ENCODE data around the gene FAM120A.

The FAM120A gene

DNA sequence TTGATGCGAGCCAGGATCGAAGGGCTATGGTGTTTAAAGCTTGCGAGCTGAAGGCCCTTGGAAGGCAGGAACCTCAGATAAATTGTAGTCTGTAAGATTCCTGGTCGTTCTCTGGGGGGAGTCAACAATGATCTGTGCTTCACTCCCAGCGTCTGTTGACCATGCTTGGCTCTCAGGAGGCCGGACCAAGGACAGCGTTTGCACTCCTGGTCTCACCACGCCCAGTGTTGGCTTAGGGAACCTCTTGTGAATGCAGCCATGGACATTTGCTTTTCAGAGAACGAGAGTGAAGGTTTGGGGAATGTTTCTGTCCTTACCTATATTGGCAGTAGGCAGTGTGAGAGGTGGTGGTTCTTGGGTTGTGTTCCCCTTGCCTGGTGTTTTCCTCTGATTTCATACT is 62.1 kb downstream of the FAM120A start:
- TF ChIP-seq, protein P1, sequence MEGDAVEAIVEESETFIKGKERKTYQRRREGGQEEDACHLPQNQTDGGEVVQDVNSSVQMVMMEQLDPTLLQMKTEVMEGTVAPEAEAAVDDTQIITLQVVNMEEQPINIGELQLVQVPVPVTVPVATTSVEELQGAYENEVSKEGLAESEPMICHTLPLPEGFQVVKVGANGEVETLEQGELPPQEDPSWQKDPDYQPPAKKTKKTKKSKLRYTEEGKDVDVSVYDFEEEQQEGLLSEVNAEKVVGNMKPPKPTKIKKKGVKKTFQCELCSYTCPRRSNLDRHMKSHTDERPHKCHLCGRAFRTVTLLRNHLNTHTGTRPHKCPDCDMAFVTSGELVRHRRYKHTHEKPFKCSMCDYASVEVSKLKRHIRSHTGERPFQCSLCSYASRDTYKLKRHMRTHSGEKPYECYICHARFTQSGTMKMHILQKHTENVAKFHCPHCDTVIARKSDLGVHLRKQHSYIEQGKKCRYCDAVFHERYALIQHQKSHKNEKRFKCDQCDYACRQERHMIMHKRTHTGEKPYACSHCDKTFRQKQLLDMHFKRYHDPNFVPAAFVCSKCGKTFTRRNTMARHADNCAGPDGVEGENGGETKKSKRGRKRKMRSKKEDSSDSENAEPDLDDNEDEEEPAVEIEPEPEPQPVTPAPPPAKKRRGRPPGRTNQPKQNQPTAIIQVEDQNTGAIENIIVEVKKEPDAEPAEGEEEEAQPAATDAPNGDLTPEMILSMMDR (IDR thresholded peaks at IDR 0.05; ENCODE audit: insufficient read depth, low read depth, low read length, missing control alignments): no peak
- H3K4me3 ChIP-seq (ENCODE audit: low read depth, low read length): no peak overlapping the region
- no peak for DNase-seq (ENCODE audit: low read depth)

DNA sequence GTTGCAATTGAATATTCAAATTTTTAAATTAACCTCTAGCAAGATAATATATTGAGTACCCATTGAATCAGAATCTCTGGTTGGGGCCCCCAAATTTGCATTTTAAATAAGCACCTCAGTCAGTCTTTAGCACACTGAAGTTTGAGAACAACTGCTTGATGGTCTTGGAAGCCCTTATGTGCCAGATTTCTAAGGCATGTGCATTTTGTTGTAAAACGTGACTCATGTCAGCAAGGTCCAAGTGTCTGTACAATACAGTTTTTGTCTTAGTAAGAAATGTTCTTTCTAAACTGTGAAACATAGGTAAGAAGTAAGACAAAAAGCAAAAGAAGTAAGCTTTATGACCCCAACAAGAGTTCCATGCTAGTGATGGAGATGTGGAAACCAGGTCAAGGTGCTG is 65.8 kb downstream of the FAM120A start:
- H3K4me3 ChIP-seq (ENCODE audit: low read depth, low read length): no peak overlapping the region
- DNase-seq (ENCODE audit: low read depth): no peak
- TF ChIP-seq, protein P1 (IDR thresholded peaks at IDR 0.05; ENCODE audit: insufficient read depth, low read depth, low read length, missing control alignments): no peak

DNA sequence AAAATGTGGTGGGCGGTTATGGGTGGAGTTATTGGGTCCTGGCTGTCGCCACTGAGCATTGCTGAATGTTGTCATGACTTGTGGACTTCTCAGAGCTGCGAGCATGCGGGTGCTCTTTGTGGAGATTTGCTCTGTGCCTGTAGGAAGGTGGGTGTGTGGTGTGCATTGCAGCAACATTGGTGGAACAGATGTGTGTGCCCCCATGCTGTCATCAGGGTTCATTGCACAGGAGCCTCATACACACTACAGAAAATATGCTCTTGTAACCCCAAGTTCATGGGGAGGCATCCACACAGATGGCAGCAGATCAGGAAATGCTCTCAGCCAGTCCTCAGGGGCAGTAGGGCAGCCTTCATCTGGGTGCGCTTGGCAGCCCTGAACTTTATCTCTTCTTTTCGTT is 69.0 kb downstream of the FAM120A start:
- no peak overlapping the region for H3K4me3 ChIP-seq (ENCODE audit: low read depth, low read length)
- peak; percentile 11 for DNase-seq (ENCODE audit: low read depth)
- TF ChIP-seq, protein P1 (IDR thresholded peaks at IDR 0.05; ENCODE audit: insufficient read depth, low read depth, low read length, missing control alignments): no peak

DNA sequence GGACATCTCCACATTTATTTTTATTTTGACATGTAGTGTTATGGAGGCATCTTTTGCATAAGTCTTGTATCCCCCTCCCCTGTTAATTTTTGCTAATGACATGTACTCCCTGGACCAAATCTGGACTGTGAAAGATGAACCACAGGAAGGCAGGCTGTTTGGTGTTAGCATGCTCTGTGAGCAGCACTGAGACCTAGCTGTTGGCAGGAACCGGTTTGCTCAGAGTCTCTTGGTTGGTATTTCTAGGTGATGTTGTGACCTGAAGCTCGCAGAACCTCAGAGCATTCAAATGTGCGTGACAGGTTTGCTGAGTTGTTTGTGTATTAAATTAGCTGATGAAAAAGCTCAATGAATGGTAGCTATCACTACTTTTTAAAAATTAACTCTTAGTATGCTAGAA is 71.3 kb downstream of the FAM120A start:
- H3K4me3 ChIP-seq (ENCODE audit: low read depth, low read length): no peak overlapping the region
- TF ChIP-seq, protein P1 (IDR thresholded peaks at IDR 0.05; ENCODE audit: insufficient read depth, low read depth, low read length, missing control alignments): no peak
- no peak for DNase-seq (ENCODE audit: low read depth)

DNA sequence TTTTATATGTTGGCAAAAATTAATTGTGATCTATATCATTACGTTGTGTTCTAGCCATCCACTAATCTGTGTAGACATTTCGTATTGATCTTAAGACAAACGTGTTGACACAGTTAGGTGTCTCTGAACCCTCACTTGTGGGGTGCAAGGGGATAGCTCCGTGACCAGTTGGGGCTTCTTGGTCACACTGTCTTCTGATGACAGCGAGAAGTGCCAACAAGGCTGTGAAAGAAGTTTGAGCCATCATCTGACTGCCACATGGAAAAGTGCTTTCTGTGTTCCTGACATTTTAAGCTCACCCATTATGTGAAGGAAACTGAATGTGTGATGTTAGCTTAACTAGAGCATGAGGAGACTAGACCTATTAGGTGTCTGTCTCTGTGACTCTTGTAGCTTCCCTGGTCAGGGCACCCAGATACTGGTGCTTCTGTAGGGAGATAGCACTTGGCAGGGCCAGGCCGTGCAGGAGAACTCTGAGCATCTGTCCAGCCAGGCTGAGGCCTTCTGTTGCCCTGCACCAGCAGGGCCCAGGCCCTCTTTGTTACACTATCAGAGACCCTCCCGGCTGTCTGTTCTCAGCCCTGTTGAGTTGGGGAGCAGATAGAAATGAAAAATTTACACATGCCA is 72.1 kb downstream of the FAM120A start:
- DNase-seq (ENCODE audit: low read depth): no peak
- no peak overlapping the region for H3K4me3 ChIP-seq (ENCODE audit: low read depth, low read length)
- TF ChIP-seq, protein P1 (IDR thresholded peaks at IDR 0.05; ENCODE audit: insufficient read depth, low read depth, low read length, missing control alignments): no peak

DNA sequence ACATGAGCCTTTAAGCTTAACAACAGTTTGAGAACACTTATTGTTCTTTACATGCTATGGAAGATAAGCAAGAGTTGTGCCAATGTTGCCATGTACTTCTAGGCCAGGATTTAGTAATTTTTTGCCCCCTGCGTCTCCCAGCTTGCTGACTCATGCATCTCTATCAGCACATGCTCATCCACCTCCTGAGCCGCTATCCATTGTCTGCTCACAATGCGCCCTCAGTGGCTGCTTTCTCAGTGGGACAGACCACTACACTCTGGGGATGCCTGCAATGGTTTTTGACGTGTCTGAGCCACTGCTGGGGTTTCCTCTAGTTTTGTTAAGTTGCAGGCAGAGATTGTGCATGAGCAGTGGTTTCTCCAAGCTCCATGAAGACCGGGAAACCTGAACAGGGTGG is 74.0 kb downstream of the FAM120A start:
- H3K4me3 ChIP-seq (ENCODE audit: low read depth, low read length): no peak overlapping the region
- DNase-seq (ENCODE audit: low read depth): no peak
- TF ChIP-seq, protein P1 (IDR thresholded peaks at IDR 0.05; ENCODE audit: insufficient read depth, low read depth, low read length, missing control alignments): no peak

DNA sequence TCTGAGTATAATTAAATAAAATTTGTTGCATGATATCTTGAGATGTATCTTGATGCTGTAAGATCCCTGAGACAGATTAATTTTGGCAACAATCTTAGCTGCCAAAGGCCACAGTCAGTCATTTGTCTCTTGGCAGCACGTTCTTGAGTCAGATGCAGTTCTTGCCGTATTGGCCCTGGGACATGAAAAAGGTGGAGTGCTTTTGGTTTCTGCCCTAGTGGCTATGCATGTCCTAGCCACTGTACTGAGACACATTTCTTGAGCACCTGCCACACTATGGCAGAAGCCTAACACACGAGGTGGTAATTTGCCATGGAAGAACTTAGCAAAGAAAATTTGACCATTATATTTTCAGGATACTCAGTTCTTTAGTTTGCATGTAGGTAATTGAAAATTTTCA is 79.9 kb downstream of the FAM120A start:
- TF ChIP-seq, protein P1 (IDR thresholded peaks at IDR 0.05; ENCODE audit: insufficient read depth, low read depth, low read length, missing control alignments): no peak
- DNase-seq (ENCODE audit: low read depth): no peak
- no peak overlapping the region for H3K4me3 ChIP-seq (ENCODE audit: low read depth, low read length)
